GM12878 (cell line): Measurements from ENCODE around the gene MGAT4C. TPM values are rescaled to one million over a fixed set of nuclear protein-coding genes. Genes with fewer than 3 reads are reported as not detected.

Source experiments
- CHD1 ChIP-seq: IDR thresholded peaks from 2 replicates; pipeline ENCODE4 v1.6.1; 2012; ENCODE audit warnings: low read depth, low read length, improper control_type of control experiment
- ESRRA ChIP-seq: IDR thresholded peaks from 2 replicates; pipeline ENCODE4 v1.6.1; 2012; ENCODE audit warnings: mild to moderate bottlenecking, low read length, improper control_type of control experiment
- EZH2 ChIP-seq: IDR thresholded peaks from 2 replicates; pipeline ENCODE4 v1.6.1; 2012; ENCODE audit warnings: low read depth, mild to moderate bottlenecking, control low read depth, inconsistent platforms, low read length, borderline replicate concordance; ENCODE audit not compliant: control insufficient read depth
- HDAC2 ChIP-seq: fragments of 200-600 bp; sonication (generic); IDR thresholded peaks from 2 replicates; pipeline ENCODE4 v1.6.1; 2017
- MEF2B ChIP-seq: fragments of 450-650 bp; IDR thresholded peaks from 2 replicates; pipeline ENCODE4 v1.6.1; 2018; ENCODE audit warnings: mild to moderate bottlenecking, moderate library complexity; ENCODE audit not compliant: partially characterized antibody, poor library complexity, severe bottlenecking
- NR2C2 ChIP-seq: IDR thresholded peaks from 2 replicates; pipeline ENCODE4 v1.6.1; 2011; ENCODE audit warnings: borderline replicate concordance, low read depth; ENCODE audit not compliant: control insufficient read depth, insufficient read length
- RAD51 ChIP-seq: fragments of 450-650 bp; IDR thresholded peaks from 2 replicates; pipeline ENCODE4 v1.6.1; 2016; ENCODE audit warnings: moderate library complexity, mild to moderate bottlenecking, inconsistent platforms
- SP1 ChIP-seq: IDR thresholded peaks from one replicate; pipeline ENCODE4 v1.6.1; 2011; ENCODE audit warnings: low read depth, low read length
- YY1 ChIP-seq: IDR thresholded peaks from 2 replicates; pipeline ENCODE4 v1.6.1; 2011; ENCODE audit warnings: low read depth, mild to moderate bottlenecking, low read length
- ZNF207 ChIP-seq: fragments of 450-650 bp; IDR thresholded peaks from 2 replicates; pipeline ENCODE4 v1.6.1; 2014; ENCODE audit warnings: antibody characterized with exemption, mild to moderate bottlenecking, borderline replicate concordance
- ZNF274 ChIP-seq: IDR thresholded peaks from one replicate; pipeline ENCODE4 v1.8.0; 2011; ENCODE audit not compliant: insufficient read length, insufficient read depth
- polyA plus RNA-seq, 11 experiments: library from polyadenylated mRNA; depleted of rRNA in 4 of 11; unstranded in 6 of 11; stranded (reverse) in 5 of 11; fragments of >200 nt; fragmentation: Nextera tagmentation in 4 of 11; fragmentation: Illumina TruSeq in 1 of 11; extraction: Ambion mirVana in 4 of 11; extraction: Trizol in 1 of 11; gene quantifications; 1 replicate in 1 of 11; 2 replicates in 10 of 11; pipeline versions ENCODE4 v1.2.1 to v1.2.3, GENCODE V29; 2011 to 2016; ENCODE audit warnings: inconsistent platforms in 2 of 11, missing spikeins in 2 of 11, low read depth in 1 of 11
- total RNA-seq, 4 experiments: library from RNA; depleted of rRNA in 3 of 4; stranded (reverse); fragments of >200 nt in 3 of 4; fragmentation: Illumina TruSeq in 1 of 4; extraction: Trizol in 1 of 4; gene quantifications; 2 replicates each; pipeline versions ENCODE4 v1.2.1 to v1.2.3, GENCODE V29; 2013 to 2021
- TF ChIP-seq, protein P1 (sequence below): fragments of 450-650 bp; IDR thresholded peaks from 2 replicates; pipeline ENCODE4 v1.6.1; 2017; ENCODE audit warnings: antibody characterized with exemption, mild to moderate bottlenecking, moderate library complexity
- TF ChIP-seq, protein P2 (sequence below): IDR thresholded peaks from 2 replicates; pipeline ENCODE4 v1.6.1; 2012; ENCODE audit warnings: low read depth, low read length, improper control_type of control experiment

MGAT4C gene
- total and polyA plus RNA-seq, 10 of the 15 experiments (the other 5 are each of a cell fraction or from before 2014, with no cell fraction given) = not detected

DNA sequence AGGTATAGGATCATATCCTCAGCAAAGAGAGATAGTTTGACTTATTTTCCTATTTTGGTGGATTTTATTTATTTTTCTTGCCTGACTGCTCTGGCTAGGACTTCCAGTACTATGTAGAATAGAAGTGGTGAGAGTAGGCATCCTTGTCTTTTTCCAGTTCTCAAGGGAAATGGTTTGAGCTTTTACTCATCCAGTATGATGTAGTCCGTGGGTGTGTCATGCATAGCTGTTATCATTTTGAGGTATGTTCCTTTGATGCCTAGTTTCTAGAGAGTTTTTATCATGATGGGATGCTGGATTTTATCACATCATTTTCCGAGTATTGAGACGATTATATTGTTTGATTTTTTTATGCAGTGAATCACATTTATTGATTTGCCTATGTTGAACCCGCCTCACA, 97.2 kb downstream of the MGAT4C start (continued):
- TF ChIP-seq, protein P1, sequence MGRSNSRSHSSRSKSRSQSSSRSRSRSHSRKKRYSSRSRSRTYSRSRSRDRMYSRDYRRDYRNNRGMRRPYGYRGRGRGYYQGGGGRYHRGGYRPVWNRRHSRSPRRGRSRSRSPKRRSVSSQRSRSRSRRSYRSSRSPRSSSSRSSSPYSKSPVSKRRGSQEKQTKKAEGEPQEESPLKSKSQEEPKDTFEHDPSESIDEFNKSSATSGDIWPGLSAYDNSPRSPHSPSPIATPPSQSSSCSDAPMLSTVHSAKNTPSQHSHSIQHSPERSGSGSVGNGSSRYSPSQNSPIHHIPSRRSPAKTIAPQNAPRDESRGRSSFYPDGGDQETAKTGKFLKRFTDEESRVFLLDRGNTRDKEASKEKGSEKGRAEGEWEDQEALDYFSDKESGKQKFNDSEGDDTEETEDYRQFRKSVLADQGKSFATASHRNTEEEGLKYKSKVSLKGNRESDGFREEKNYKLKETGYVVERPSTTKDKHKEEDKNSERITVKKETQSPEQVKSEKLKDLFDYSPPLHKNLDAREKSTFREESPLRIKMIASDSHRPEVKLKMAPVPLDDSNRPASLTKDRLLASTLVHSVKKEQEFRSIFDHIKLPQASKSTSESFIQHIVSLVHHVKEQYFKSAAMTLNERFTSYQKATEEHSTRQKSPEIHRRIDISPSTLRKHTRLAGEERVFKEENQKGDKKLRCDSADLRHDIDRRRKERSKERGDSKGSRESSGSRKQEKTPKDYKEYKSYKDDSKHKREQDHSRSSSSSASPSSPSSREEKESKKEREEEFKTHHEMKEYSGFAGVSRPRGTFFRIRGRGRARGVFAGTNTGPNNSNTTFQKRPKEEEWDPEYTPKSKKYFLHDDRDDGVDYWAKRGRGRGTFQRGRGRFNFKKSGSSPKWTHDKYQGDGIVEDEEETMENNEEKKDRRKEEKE = no peak
- TF ChIP-seq ESRRA (no peak), EZH2 (no peak), MEF2B (no peak), ZNF274 (no peak), RAD51 (no peak), CHD1 (no peak), NR2C2 (no peak), SP1 (no peak), ZNF207 (no peak), HDAC2 (no peak), YY1 (no peak)
- TF ChIP-seq, protein P2, sequence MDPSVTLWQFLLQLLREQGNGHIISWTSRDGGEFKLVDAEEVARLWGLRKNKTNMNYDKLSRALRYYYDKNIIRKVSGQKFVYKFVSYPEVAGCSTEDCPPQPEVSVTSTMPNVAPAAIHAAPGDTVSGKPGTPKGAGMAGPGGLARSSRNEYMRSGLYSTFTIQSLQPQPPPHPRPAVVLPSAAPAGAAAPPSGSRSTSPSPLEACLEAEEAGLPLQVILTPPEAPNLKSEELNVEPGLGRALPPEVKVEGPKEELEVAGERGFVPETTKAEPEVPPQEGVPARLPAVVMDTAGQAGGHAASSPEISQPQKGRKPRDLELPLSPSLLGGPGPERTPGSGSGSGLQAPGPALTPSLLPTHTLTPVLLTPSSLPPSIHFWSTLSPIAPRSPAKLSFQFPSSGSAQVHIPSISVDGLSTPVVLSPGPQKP = no peak
